HG02970 (cell line): ENCODE results near the gene MUC20.
"Not testable (repeated sequence)": the region's sequence is repeated elsewhere in the genome, so short reads cannot be mapped to it uniquely, and the experiment has no call there.

ENCODE experiments used
- ATAC-seq: cut with Tn5 transposase; IDR thresholded peaks from one replicate; pipeline ENCODE4 v1.9.1; 2021; ENCODE audit warnings: mild to moderate bottlenecking, moderate library complexity, moderate number of reproducible peaks; ENCODE audit not compliant: unreplicated experiment, low FRiP score

Gene MUC20

DNA sequence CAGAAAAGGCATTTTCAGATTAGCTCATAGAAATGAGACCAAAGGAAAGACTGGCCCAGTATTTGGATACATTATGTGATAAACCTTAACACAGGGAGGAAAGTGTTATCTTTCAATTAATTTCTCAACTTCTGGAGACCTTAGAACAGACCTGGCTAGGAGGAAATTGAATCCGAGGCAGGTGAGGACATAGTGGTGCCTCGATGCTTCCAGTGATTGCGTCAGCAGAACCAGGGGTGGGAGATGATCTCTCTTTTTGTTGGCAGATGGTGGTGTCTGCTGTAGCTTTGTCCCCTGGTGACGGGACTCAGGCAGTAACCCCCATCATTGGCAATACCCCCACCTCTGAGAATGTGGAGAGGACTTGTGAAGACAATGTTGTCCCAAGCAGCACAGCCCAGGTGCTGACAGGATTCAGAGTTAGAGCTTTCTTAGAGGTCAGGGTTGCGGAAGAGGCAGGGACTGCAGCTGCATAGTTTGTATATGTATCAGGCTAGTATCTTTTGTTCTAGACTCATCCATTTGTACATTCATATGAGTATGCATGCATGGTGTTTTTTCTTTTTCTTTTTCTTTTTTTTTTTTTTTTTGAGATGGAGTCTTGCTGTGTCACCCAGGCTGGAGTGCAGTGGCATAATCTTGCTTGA, 27.9 kb upstream of the MUC20 start:
- ATAC-seq = no peak

DNA sequence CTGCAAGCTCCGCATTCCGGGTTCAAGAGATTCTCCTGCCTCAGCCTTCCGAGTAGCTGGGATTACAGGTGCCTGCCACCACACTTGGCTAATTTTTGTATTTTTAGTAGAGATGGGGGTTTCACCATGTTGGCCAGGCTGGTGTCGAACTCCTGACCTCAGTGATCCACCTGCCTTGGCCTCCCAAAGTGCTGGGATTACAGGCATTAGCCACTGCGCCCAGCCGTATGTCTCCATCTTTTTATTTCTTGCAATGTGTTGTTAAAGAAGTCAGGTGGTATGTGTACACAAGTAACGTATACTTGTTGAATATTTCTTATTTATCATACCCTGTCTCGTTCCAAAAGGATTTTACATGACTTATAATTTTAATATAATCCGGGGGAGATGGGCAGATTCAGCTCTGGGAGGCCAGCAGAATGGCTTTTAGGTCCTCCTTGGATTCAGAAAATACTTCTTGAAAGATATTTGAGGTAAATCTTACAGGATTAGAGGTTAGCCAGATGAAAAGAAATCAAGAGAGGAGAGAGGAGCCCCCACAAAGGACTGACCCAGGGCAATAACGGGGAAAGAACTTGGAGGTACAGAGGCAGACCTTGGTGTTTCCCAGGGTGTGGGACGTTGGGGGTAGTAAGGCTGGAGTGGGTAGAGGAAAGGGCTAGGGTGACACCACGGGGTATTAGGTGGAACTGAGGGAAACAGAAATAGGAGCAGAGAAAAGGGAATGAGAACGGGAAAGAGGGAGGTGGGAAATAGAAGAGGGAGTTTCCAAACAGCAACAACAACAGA, 27.2 kb upstream of the MUC20 start:
- ATAC-seq = no peak

DNA sequence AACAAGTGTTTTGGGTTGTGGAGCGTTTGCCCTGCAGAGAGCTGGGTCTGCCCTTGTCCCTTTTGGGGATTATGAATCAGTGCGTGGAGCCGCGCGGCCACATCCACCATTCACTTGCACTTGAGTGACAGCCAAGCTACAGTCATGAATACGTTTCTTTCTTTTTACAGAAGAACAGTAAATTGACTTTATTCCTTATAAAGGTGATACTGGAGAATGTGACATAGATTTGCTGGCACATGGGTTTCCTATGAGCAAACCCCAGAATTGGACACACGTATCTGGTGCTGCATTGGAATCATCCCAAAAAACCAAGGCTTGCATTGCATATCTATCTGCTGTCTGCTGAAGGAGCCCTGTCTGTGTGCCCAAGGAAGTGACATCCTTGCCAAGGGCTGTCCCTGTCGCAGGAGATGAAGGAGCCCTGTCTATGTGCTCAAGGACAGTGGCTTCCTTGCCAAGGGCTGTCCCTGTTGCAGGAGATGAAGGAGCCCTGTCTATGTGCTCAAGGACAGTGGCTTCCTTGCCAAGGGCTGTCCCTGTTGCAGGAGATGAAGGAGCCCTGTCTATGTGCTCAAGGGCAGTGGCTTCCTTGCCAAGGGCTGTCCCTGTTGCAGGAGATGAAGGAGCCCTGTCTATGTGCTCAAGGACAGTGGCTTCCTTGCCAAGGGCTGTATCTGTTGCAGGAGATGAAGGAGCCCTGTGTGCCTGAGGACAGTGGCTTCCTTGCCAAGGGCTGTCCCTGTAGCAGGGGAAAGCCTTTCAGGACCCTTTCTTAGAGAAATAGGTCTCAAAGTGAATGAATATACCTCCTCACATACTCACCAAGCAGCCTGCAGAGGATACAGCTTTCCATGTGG, 26.3 kb upstream of the MUC20 start:
- not testable (repeated sequence) for ATAC-seq

DNA sequence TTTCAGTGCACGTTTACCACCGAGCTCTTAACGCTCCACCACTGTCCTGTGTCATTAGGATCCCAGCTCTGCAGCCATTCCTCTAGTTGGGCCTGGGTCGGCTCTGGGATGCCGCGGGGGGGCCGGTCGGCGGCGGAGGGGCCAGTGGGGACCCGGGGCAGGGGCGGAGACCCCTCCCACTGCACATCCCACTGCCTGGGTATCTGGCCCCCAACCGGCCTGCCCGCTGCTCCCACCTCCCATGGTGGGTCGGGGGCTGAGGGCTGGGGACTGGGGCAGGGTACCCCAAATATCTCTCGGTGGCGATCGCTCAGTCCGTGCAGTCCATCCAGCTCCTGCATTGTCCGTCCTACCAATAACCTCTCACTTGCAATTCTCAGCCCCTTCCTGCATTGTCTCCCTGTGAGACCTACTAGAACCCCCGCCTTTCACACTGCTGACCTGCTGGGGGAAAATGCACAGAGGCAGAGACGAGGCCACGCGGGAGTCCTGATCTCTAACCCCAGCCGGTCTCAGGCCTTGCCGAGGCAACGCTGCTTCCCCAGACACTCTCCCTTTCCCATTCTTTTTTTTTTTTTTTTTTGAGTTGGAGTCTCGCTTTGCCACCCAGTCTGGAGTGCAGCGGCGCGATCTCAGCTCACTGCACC, 24.0 kb upstream of the MUC20 start:
- no peak for ATAC-seq

DNA sequence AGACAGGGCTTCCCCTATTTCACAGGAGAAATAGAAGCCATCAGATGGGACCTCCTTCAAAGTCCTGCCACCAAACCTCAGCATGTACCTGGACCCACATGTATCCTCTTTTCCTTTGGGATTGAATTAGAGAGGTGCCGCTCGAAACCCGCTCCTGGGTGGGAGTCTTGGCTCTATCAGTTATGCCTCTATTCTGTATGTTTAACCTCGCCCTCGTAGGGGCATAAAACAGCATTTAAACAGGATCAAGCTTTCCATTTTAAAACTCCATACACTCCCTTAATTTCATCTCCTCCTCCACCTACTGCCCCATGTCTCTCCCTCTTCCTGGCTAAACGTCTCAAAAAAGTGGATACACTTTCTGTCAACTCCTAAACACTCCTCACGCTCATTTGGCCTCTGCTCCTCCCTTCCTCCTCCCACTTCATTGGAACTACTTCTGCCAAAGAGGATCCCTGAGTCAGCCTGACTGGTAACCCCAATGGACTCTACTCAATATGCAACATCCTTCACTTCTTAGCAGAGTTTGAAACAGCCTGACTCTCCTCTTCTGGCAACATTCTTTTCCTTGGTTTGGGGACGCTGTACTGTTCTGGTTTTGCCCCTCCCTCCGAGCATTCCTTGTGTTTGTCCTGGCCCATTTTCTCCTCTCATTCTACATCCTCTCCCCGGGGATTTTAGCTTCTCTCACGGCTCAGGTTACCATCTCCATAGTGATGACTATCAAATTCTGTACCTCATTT, 23.0 kb upstream of the MUC20 start:
- ATAC-seq = no peak

DNA sequence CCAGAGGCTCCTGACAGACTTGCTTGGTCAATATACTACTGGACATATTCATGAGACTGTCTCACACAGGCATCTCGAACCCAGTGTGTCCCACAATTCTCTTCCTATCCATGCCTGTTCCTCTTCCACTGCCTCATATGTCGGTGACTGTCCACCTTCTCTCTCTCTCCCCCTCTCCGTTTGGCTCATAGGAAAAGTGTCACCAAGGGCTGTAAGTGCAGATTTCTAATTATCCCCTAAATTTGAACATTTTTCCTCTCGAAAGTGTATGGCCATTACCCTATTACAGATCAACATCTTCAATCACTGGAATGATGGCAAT, 22.5 kb upstream of the MUC20 start:
- ATAC-seq = no peak

DNA sequence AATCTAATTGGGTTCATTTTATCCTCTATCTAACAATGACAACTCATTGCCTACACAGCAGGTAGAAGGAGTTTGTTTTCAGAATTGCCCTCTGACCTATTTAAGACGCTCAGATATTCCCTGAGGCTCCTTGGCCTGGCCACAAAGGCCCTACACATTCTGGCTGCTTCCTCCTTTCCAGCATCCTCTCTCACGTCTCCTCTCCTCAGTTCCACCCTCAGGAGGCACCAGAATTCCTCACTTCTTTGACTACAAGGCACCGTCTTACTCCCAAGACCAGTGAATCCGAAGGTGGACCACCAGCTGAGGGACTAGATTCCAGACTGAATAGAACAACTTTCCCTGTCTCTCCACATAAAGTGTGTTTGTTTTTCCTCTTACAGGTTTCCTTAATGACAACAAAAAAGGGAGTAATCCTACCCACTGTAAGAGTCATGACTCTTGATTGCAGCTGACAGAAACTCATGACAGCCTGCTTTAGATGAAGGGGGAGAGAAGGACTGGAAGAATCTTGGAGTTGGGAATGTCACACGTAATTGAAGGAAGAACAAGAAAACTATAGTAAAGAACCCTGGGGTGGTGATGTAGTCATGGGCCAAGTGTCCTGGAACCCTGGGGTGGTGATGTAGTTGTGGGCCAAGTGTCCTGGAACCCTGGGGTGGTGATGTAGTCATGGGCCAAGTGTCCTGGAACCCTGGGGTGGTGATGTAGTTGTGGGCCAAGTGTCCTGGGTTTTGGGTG, 22.0 kb upstream of the MUC20 start:
- no peak for ATAC-seq

DNA sequence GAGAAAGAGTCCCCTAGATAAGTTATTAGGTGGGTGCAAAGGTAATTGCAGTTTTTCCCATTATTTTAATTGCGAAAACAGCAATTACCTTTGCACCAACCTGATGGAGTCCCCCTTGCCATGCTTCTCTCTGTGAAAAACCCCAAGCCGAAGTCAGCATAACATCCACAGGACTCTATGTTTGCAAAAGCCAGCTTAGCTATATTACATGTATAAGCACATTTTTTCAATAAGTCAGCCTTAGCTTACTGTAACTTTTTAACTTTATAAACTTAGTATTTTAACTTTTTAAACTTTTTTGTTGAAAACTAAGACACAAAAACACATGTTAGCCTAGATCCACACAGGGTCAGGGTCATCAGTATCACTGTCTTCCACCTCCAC, 21.4 kb upstream of the MUC20 start:
- no peak for ATAC-seq

DNA sequence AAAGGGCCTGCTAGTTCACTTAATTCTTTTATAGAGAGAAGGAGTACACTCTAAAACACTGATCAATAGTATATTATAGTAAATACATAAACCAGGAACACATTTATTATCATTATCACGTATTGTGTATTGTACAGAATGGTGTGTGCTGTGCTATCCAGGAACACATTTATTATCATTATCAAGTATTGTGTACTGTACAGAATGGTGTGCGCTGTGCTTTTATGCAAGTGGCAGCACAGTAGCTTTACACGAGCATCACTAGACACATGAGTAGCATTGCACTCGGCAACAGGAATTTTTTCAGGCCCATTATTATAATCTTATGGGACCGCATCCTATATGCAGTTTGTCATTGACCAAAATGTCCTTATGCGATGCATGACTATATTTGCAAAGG, 20.9 kb upstream of the MUC20 start:
- ATAC-seq = no peak

DNA sequence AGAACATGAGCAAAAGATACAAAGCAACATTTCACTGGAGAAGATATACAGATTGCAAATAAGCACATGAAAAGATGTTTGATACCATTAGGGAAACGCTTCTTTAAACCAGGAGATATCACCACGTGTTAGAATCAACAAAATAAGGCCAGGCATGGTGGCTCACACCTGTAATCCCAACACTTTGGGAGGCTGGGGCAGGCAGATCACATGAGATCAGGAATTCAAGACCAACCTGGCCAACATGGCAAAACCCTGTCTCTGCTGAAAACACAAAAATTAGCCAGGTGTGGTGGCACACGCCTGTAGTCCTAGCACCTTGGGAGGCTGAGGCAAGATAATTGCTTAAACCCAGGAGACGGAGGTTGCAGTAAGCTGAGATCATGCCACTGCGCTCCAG, 20.5 kb upstream of the MUC20 start:
- no peak for ATAC-seq

DNA sequence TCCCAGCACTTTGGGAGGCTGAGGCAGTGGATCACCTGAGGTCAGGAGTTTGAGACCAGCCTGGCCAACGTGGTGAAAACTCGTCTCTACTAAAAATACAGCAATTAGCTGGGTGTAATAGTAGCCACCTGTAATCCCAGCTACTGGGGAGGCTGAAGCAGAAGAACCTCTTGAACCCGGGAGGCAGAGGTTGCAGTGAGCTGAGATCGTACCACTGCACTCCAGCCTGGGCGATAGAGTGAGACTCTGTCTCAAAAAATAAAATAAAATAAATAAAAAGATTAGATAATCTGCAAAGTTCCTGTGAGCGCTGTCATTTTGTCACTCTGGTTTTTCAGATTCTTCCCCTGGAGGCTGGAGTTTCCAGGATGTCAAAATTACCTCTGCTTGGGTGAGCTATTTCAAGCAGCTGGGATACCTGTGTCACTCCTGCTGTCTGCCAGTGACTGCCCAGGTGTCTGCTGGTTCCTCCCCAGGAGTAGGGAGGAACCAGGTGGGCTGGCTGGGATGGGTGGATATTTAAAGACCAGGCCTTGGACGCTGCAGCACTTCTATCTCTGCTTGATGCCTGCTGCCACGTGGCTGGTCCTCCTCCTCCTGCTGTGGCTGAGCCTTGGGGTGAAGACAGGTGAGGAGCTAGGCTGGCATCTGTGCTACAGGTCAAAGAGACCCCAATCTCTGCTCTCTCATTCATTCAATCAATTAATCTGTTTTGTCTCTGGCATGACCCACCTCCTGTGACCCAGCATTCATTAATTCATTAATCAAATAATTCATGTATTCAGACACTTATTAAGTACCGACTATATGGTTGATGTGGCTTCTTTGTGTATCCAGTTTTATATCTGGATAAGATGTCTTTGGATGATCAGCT, 19.5 kb upstream of the MUC20 start:
- no peak for ATAC-seq

DNA sequence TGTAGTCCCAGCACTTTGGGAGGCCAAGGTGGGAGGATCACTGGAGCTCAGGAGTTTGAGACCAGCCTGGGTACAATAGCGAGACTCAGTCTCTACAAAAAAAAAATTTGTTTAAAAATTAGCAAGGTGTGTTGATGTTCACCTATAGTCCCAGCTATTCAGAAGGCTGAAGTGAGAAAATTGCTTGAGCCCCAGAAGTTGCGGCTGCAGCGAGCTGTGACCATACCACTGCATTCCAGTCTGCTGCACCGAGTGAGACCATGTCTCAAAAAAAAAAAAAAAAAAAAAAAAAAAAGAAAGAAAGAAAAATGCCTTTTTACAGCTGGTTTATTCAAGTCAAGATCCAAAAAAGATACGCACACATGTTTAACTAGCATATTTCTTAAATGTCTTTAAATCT, 17.0 kb upstream of the MUC20 start:
- no peak for ATAC-seq

DNA sequence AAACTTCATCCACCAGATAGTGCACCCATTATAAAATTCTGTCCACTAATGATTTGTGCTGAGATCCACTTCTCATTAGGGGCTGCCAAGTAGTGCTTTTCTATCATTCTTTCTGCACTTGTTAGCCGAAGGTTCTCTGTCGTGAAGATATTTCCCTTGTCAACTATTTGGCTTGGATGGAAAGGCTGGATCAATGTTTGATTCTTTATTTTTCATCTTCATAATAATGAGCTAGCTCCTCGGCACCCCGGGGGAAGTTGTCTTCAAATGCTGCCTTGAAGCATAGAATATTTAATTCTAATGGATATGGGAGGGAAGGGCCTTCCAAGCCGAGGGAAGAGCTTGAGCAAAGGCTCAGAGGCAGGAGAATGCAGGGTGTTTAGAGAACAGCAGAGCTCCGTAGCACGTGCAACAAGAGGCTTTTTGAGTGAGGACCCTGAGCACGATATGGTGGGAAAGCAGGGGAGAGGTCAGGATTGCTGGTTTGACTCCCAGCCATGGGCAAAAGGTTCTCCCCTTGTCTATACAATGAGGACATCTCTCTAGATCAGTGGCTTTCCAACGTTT, 16.3 kb upstream of the MUC20 start:
- no peak for ATAC-seq

DNA sequence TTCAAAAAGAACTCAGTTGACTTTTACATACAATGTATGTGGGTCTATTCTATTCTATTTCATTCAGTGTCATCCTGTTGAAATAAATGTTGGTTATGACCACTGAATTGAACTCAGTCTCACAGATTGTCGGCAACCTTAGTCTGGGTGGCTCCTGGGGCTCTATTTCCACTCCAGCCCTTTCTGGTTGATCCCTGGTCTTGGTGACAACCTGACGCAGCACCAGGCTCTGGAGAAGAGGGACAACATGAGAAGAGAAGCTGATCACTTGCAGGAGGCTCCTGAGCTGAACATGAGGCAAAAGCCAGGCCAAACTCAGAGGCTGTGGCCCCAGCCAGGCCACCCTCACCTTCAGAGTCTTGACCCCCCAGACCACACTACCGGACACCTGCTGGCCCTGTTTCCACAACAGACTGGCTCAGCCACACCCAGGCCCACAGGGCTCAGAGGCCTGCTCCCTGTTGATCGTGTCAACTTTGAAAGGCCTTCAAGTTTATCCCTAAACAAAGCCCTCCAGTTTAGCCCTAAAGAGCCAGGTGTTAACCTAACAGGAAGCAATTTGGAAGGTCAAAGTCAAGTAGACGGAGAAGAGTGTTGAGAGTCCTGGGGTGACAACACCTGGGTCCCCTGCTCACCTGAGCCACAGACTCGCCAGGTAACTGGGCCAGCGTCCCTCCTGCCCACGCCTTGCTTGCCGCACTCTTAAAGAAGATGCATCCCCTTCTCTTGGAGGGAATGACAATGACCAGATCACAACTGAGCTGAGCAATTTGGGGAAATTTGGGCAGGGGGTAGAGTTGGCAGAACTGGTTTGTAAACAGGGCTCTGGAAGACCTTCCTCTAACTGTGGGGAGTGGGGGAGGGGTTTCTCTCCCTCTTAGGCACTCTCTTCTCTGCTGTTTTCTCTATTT, 15.4 kb upstream of the MUC20 start:
- no peak for ATAC-seq

DNA sequence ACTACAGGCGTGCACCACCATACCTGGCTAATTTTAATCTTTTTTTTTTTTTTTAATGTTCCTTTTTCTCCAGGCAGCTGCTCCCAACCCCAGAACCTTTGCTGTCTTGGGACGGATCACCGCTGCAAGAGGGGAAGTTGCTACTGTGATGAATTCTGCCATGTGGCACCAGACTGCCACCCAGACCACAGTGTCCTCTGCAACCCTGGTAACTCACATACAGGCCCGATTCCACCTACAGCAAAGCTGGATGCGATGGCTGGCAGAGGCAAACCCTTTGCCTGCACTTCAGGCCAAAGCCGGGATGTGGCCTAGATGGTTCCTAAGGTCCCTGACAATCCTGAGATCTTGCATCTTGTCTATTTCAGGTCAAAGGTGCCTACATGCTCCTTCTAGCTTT, 12.7 kb upstream of the MUC20 start:
- no peak for ATAC-seq

DNA sequence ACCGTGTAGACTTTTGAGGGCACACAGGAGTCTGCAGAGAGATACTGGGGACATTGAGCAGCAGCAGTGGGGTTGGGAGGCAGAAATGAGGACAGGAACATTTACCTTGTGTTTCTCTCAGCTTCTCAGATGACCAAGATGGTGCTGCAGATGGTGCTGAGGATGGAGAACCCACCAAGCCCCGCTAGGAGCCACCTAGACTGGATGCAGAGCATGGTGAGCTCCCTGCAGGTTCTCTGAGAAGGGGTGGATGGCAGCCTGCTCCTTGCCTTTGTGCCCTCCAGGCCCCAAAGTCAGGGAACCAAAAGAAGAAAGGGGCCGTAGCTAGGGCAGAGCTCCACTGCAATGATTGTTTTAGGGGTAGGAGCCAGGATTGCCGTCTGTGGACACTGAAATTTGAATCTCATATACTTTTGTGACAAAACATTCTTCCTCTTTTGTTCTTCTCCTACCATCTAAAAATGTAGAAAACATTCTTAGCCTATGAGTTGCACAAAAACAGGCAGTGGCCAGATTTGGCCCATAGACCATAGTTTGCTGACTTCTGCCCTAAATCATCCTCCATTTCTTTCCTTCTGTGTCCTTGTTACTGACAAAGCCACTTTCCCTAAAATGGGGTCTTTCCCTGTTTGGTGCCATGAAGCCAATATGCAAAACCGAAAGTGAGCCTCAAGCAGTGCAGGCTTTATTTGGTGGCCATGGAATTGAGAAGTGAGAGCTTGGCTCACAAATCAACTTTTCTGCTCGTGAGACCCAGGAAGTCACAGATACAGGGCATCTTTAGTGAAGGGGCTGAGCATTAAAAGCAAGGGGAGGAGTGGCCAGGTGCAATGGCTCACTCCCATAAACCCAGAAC, 11.9 kb upstream of the MUC20 start:
- ATAC-seq = no peak
